Activated CD8-positive, alpha-beta memory T cell treated with anti-CD3 and anti-CD28 coated beads, Interleukin-2, amount 10 ng/mL, durations not matched to agents 7 days and 5 days (primary cell): ENCODE data around the gene LCMT1. TPM values are rescaled to one million over a fixed set of nuclear protein-coding genes. Genes with fewer than 3 reads are reported as not detected.

ENCODE experiments used
- ATAC-seq: fragments of 150-1000 bp; cut with Tn5 transposase; one replicate; pipeline ENCODE4 v1.10.0; 2021; ENCODE audit warnings: moderate library complexity
- CTCF ChIA-PET: fragments of 350-600 bp; sonication (Branson Sonifier 250); formaldehyde crosslinking; loops from one replicate; lab custom pipeline; 2021; ENCODE audit warnings: antibody characterized with exemption; lab: Charles Lee
- DNase-seq: peaks from one replicate; pipeline ENCODE4 v3.0.0-alpha.2; 2020
- H3K27ac Mint-ChIP-seq: one replicate; pipeline ENCODE4 v1.8.0; 2021; ENCODE audit warnings: mild to moderate bottlenecking, mixed read lengths
- H3K27me3 Mint-ChIP-seq: one replicate; pipeline ENCODE4 v1.8.0; 2021; ENCODE audit warnings: mixed read lengths
- H3K36me3 Mint-ChIP-seq: one replicate; pipeline ENCODE4 v1.8.0; 2021; ENCODE audit warnings: mild to moderate bottlenecking, mixed read lengths
- H3K4me1 Mint-ChIP-seq: one replicate; pipeline ENCODE4 v1.8.0; 2021; ENCODE audit warnings: mixed read lengths
- H3K4me3 Mint-ChIP-seq: one replicate; pipeline ENCODE4 v1.8.0; 2021; ENCODE audit warnings: mild to moderate bottlenecking, moderate library complexity, mixed read lengths
- H3K9me3 Mint-ChIP-seq: one replicate; pipeline ENCODE4 v1.8.0; 2022; ENCODE audit warnings: low read depth, mixed read lengths
- total RNA-seq, 2 experiments: library from RNA; stranded (reverse); gene quantifications; one replicate each; pipeline ENCODE4 v1.2.3, GENCODE V29; 2021

The LCMT1 gene
- total RNA-seq, 2 experiments from 2014 or later, result 38.9 to 44.6 TPM

GRCh38 chr16:25198021-25198420 lies 86.5 kb downstream of the LCMT1 start:
- CTCF ChIA-PET, result no interaction called here
- no peaks in the 10 kb centered on the region for H3K36me3 Mint-ChIP-seq
- H3K27ac Mint-ChIP-seq, result no peak overlapping the region
- no peaks in the 10 kb centered on the region for H3K4me1 Mint-ChIP-seq
- no peak overlapping the region for H3K4me3 Mint-ChIP-seq
- no peaks in the 10 kb centered on the region for H3K9me3 Mint-ChIP-seq
- no peaks in the 10 kb centered on the region for H3K27me3 Mint-ChIP-seq
- DNase-seq (no peak), ATAC-seq (no peak)

GRCh38 chr16:25199457-25199856 lies 87.9 kb downstream of the LCMT1 start:
- Mint-ChIP-seq H3K4me3 (no peak overlapping the region), H3K9me3 (no peaks in the 10 kb centered on the region), H3K27me3 (no peaks in the 10 kb centered on the region), H3K36me3 (no peaks in the 10 kb centered on the region), H3K4me1 (no peaks in the 10 kb centered on the region), H3K27ac (no peak overlapping the region)
- CTCF ChIA-PET, result no interaction called here
- no peak for DNase-seq
- no peak for ATAC-seq

- CTCF ChIA-PET, result interaction anchor here (1.0 to 1.1 kb wide), 3 partner anchors 15 to 84 kb away, joined by 3 to 5 read pairs (median 4); no protein-coding TSS in a partner anchor
- no peak overlapping the region for H3K27ac Mint-ChIP-seq
- no peak overlapping the region for H3K4me3 Mint-ChIP-seq
- no peaks in the 10 kb centered on the region for H3K36me3 Mint-ChIP-seq
- ATAC-seq, result peak; percentile 27
- no peaks in the 10 kb centered on the region for H3K9me3 Mint-ChIP-seq
- peak; percentile 41 for DNase-seq
- no peaks in the 10 kb centered on the region for H3K27me3 Mint-ChIP-seq
- H3K4me1 Mint-ChIP-seq, result peaks cover 3% of the 10 kb centered on the region
Measured at GRCh38 chr16:25210758-25211157, 99.2 kb downstream of the LCMT1 start.

GRCh38 chr16:25212636-25213035 lies 101.1 kb downstream of the LCMT1 start:
- no peaks in the 10 kb centered on the region for H3K9me3 Mint-ChIP-seq
- CTCF ChIA-PET, result no interaction called here
- ATAC-seq, result no peak
- no peaks in the 10 kb centered on the region for H3K36me3 Mint-ChIP-seq
- peaks cover 3% of the 10 kb centered on the region for H3K4me1 Mint-ChIP-seq
- no peaks in the 10 kb centered on the region for H3K27me3 Mint-ChIP-seq
- no peak overlapping the region for H3K27ac Mint-ChIP-seq
- no peak overlapping the region for H3K4me3 Mint-ChIP-seq
- no peak for DNase-seq

- DNase-seq, result no peak
- no peak for ATAC-seq
- no peak overlapping the region for H3K4me3 Mint-ChIP-seq
- H3K9me3 Mint-ChIP-seq, result no peaks in the 10 kb centered on the region
- CTCF ChIA-PET, result interaction anchor here (1.1 to 1.8 kb wide), 2 partner anchors 9 to 11 kb away, joined by 3 to 10 read pairs; no protein-coding TSS in a partner anchor
- peaks cover 3% of the 10 kb centered on the region for H3K4me1 Mint-ChIP-seq
- H3K27ac Mint-ChIP-seq, result no peak overlapping the region
- H3K27me3 Mint-ChIP-seq, result no peaks in the 10 kb centered on the region
- H3K36me3 Mint-ChIP-seq, result no peaks in the 10 kb centered on the region
Measured at GRCh38 chr16:25213709-25214397, 102.3 kb downstream of the LCMT1 start.

GRCh38 chr16:25217112-25217511 lies 105.6 kb downstream of the LCMT1 start:
- Mint-ChIP-seq H3K27me3 (no peaks in the 10 kb centered on the region), H3K9me3 (no peaks in the 10 kb centered on the region), H3K27ac (no peak overlapping the region), H3K36me3 (no peaks in the 10 kb centered on the region), H3K4me3 (no peak overlapping the region), H3K4me1 (no peaks in the 10 kb centered on the region)
- CTCF ChIA-PET, result interaction anchor here (1.5 kb wide), 1 partner anchor 166 kb away, joined by 3 read pairs; no protein-coding TSS in a partner anchor
- ATAC-seq (no peak), DNase-seq (no peak)

- Mint-ChIP-seq H3K27me3 (no peaks in the 10 kb centered on the region), H3K36me3 (no peaks in the 10 kb centered on the region), H3K4me1 (no peaks in the 10 kb centered on the region), H3K27ac (no peak overlapping the region), H3K4me3 (no peak overlapping the region), H3K9me3 (no peaks in the 10 kb centered on the region)
- DNase-seq, result no peak
- ATAC-seq, result no peak
- CTCF ChIA-PET, result interaction anchor here (1.5 kb wide), 1 partner anchor 166 kb away, joined by 3 read pairs; no protein-coding TSS in a partner anchor
Measured at GRCh38 chr16:25217921-25218320, 106.4 kb downstream of the LCMT1 start.

- no peaks in the 10 kb centered on the region for H3K27me3 Mint-ChIP-seq
- no peak overlapping the region for H3K27ac Mint-ChIP-seq
- H3K9me3 Mint-ChIP-seq, result no peaks in the 10 kb centered on the region
- H3K36me3 Mint-ChIP-seq, result no peaks in the 10 kb centered on the region
- no peaks in the 10 kb centered on the region for H3K4me1 Mint-ChIP-seq
- H3K4me3 Mint-ChIP-seq, result no peak overlapping the region
- no peak for ATAC-seq
- CTCF ChIA-PET, result interaction anchor here (0.7 kb wide), 1 partner anchor 12 kb away, joined by 3 read pairs; no protein-coding TSS in a partner anchor
- DNase-seq, result no peak
Measured at GRCh38 chr16:25219070-25219737, 107.7 kb downstream of the LCMT1 start.

GRCh38 chr16:25222959-25223358 lies 111.4 kb downstream of the LCMT1 start:
- Mint-ChIP-seq H3K4me1 (peaks cover 2% of the 10 kb centered on the region), H3K9me3 (no peaks in the 10 kb centered on the region), H3K27me3 (no peaks in the 10 kb centered on the region), H3K36me3 (no peaks in the 10 kb centered on the region), H3K27ac (no peak overlapping the region), H3K4me3 (no peak overlapping the region)
- no peak for ATAC-seq
- CTCF ChIA-PET, result interaction anchor here (0.9 to 5.6 kb wide), 9 partner anchors 8 to 166 kb away, joined by 3 to 54 read pairs (median 3); no protein-coding TSS in a partner anchor
- DNase-seq, result no peak

- H3K36me3 Mint-ChIP-seq, result no peaks in the 10 kb centered on the region
- H3K9me3 Mint-ChIP-seq, result no peaks in the 10 kb centered on the region
- CTCF ChIA-PET, result interaction anchor here (0.9 to 5.6 kb wide), 12 partner anchors 9 to 260 kb away, joined by 3 to 54 read pairs (median 4); no protein-coding TSS in a partner anchor
- no peaks in the 10 kb centered on the region for H3K27me3 Mint-ChIP-seq
- DNase-seq, result no peak
- ATAC-seq, result no peak
- H3K27ac Mint-ChIP-seq, result no peak overlapping the region
- H3K4me3 Mint-ChIP-seq, result no peak overlapping the region
- H3K4me1 Mint-ChIP-seq, result peaks cover 2% of the 10 kb centered on the region
Measured at GRCh38 chr16:25223964-25224363, 112.4 kb downstream of the LCMT1 start.

GRCh38 chr16:25224731-25225319 lies 113.3 kb downstream of the LCMT1 start:
- Mint-ChIP-seq H3K4me1 (peaks cover 2% of the 10 kb centered on the region), H3K4me3 (no peak overlapping the region), H3K36me3 (no peaks in the 10 kb centered on the region), H3K27ac (no peak overlapping the region), H3K9me3 (no peaks in the 10 kb centered on the region), H3K27me3 (no peaks in the 10 kb centered on the region)
- ATAC-seq (no peak), DNase-seq (no peak)
- CTCF ChIA-PET, result interaction anchor here (0.6 to 5.6 kb wide), 38 partner anchors 8 to 686 kb away, joined by 3 to 54 read pairs (median 4); partner anchors contain the start of gene RBBP6
